AG08395 (cell line): ENCODE measurements around the gene TSACC.
A peak's percentile ranks its signal among the peaks of the same experiment; 100 is the strongest.
"Not testable (repeated sequence)": the region's sequence is repeated elsewhere in the genome, so short reads cannot be mapped to it uniquely, and the experiment has no call there.

ENCODE experiments used
- DNase-seq: peaks from one replicate; pipeline ENCODE4 v3.0.0; 2012; ENCODE audit warnings: mixed read lengths, low spot score

The TSACC gene

DNA sequence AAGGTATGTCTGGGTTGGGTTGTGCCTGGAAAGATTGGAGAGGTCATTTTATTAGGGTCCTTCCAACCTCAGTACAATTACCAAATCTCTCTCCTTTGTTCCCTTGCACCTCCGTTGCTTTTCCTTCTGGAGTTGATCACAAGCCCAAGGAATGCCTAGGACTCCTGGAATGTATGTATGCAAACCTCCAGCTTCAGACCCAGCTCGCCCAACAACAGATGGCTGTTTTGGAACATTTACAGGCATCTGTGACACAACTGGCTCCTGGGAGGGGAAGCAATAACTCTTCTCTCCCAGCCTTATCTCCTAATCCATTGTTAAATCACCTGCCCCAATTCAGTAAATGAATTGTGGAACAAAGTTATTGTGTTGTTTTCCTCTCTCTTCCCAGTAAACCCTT, 8.3 kb downstream of the TSACC start:
- peak; percentile 84 for DNase-seq

DNA sequence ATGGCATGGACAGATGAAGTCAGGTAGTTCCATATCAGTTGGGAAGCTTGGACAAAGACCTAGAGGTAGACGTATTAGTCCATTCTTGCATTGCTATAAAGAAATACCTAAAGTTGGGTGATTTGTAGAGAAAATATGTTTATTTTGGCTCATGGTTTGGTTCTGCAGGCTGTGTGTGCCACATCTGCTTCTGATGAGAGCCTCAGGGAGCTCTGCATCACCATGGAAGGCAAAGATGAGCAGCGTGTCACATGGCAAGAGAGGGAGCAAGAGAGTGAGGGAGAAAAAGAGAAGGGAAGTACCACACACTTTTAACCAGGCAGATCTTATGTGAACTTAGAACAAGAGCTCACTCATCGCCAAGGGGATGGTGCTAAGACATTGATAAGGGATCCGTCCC, 9.0 kb downstream of the TSACC start:
- peak; percentile 71 for DNase-seq

DNA sequence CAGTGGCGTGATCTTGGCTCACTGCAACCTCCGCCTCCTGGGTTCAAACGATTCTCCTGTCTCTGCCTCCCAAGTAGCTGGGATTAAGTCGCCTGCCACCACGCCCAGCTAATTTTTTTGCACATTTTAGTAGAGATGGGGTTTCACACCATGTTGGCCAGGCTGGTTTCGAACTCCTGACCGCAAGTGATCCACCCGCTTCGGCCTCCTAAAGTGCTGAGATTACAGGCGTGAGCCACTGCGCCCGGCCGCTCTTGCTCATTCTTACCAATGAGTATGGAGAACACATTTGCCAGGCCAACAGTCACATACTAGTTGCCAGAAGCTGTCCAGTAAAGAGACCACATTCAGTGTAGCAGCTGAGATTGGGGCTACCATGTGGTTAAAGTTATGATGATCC, 14.2 kb downstream of the TSACC start:
- DNase-seq: not testable (repeated sequence)

DNA sequence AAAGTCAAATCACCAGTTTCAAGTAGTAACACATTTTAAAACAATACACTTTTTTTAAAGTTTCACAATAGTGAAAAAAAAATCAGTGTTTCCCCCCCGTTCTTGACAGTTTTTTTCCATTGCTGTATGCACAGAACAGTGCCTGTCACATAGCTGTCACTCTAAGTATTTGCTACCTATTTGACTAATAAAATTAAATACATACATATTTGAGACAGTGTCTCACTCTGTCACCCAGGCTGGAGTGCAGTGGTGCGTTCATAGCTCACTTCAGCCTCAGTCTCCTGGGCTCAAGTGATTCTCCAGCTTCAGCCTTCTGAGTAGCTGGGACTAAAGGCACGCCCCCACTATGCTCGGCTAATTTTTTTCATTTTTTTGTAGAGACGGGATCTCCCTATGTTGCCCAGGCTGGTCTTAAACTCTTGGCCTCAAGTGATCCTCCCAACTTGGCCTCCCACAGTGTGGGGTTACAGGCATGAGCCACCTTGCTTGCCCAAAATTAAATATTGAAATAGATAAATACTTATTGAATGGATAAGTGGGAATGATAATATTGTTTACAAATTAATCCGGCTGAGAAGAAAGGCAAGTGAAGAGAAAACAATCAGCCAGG, 18.0 kb downstream of the TSACC start:
- no peak for DNase-seq

DNA sequence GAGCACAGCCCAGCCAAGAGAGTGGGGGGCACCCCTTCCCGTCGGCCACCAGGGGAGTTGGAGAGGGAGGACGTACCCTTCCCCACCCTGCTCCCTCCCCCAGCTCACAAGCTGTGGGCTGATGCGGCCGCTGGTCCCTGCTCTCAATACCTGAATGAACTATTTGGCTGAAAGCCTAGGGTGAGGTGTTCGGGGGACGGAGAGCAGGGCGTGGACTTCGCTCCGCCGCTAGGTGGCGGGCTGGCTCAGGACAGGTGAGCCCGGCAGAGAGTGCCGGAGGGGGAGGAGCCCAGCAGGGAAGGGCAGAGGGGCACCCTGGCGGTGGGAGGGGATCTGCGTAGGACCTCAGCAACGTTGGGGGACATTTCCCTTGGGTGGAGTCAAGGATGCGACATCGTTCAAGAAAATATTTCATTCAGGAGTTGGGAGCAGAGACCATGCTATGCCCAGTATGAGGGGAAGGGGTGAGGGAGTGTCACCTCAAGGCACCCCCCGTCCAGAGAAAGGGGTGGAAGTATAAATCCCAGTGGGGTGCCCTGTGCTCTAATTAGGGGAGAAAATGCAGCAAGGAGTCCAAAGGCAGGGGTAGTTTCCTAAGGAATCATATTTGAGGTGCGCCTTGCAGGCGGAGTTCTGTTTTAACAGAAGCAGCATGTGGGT, 18.7 kb downstream of the TSACC start:
- no peak for DNase-seq

DNA sequence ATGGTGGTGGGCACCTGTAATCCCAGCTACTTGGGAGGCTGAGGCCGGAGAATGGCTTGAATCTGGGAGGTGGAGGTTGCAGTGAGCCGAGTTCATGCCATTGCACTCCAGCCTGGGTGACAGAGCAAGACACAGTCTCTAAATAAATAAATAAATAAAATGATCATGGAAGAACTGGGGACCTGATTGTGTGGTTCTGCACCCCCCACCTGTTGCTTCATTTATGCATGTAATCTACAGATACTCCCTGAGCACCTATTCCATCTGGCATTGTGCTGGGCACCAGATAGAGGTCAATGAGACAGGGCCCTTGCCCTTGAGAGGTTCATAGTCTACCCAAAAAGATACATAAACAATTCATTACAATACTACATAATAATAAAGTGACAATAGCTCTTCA, 19.7 kb downstream of the TSACC start:
- no peak for DNase-seq

DNA sequence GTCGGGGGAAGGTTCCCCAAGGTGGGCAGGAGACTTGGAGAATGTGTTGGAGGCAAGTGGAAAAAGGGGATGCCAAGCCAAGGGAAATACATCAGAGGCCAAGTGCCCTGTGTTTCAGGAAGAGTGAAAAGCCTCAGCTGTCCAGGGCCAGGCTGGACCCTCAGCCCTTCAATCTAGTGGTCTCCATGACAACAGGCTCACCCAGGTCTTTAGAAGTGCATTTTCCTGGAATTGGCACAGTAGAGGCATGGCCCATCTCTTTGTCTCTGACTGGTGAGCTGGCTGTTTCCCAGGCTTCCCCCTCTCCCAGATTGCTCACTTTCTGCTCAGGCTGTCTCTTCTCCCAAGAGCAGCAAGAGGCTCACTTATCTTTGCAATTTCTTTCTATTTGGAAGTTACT, 20.3 kb downstream of the TSACC start:
- no peak for DNase-seq

DNA sequence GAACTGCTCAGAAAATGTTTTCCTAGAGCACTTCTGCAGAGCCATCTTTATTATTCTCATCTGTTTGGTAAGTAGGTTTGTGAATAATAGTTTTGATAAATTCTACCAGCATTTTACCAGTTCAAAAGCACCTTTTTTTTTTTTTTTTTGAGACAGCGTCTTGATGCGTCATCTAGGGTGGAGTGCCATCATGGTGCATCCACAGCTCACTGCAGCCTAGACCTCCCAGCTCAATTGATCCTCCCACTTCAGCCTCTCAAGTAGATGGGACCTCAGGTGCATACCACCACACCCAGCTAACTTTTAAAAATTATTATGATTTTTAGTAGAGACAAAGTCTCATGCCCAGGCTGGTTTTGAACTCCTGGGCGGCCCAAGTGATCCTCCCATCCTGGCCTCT, 20.9 kb downstream of the TSACC start:
- DNase-seq: no peak

DNA sequence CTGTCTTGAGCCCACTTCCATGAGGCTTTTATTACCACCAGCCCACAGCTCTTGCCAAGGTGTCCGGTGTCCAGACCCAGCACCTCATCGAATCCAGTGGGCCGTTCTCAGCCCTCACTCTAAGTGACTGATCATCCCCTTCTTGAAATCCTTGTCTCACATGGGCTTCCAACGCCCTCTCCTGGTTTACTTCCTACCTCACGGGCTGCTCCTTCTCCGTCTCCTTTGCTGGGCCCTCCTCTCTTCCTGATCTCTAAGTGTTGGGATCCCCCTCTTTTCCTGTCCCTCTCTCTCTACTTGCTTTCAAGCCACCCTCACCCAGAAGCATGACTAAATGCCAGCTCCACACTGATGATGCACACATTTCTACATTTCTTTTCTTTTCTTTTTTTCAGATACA, 21.6 kb downstream of the TSACC start:
- peak; percentile 63 for DNase-seq

DNA sequence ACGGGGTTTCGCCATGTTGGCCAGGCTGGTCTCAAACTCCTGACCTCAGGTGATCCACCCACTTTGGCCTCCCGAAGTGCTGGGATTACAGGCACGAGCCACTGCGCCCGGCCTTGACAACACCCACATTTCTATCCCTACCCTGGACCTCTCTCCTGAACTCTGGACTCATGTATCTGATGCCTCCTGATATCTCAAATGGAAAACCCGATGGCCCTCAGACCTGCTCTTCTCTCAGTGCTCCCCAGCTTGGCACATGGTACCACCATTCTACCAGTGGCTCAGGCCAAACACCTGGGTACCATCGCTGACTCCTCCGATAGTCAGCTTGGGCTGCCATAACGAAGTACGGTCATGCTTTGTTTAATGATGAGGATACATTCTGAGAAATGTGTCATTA, 22.2 kb downstream of the TSACC start:
- no peak for DNase-seq

DNA sequence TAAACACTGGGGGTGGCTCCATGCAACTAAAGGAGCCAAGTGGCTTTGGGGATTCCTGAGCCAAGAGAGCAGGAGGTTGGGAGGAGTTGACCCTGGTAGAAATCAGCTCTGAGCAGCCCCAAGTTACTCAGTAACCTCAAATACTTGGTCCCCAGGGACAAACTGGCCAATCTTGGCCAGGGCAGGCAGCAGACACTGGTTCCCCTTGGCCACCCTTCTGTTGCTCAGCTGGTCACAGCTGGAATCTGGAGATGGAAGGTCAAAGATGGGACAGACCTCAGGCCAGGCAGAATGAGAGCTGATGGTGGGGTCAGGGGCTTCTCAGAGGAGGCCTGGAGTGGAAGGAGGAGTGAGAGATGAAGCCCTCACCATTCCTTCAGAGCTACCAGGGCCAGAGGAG, 27.4 kb downstream of the TSACC start:
- no peak for DNase-seq

DNA sequence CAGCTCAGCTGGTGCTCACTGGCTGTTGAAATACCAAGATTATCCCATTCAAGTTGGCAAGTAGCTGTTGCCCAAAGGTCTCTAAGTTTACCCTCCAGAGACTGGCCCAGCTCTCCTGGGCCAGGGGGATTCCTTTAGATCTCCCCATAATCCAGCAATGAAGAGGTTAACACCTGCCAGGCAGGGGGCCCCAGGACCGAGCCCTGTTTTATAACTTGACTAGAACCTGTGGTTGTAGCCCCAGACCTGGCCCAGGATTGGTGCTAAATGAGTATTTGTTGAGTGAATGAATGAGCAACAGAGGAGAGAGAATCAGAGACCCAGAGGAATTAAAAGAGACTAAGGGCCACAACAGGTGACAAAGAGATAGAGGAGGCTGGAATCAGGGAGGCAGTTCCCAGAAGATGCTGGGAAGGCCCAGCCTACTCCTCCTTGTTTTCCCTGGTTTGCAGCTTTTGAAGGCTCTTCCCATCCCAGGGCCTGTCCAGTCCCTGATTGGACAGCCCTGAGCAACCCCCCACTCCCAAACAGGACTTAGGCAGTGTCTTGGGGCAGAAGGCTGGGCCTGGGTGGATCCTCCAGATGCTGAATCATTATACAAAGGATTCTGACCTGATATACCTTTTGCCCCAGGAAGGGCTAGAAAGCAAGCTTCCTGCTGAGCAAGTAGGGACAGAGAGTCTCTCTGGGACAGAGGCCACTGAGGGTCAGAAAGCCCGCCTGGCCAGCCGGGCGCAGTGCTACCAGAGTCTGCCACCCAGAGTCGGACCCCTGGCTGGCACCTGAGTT, 28.2 kb downstream of the TSACC start:
- no peak for DNase-seq

DNA sequence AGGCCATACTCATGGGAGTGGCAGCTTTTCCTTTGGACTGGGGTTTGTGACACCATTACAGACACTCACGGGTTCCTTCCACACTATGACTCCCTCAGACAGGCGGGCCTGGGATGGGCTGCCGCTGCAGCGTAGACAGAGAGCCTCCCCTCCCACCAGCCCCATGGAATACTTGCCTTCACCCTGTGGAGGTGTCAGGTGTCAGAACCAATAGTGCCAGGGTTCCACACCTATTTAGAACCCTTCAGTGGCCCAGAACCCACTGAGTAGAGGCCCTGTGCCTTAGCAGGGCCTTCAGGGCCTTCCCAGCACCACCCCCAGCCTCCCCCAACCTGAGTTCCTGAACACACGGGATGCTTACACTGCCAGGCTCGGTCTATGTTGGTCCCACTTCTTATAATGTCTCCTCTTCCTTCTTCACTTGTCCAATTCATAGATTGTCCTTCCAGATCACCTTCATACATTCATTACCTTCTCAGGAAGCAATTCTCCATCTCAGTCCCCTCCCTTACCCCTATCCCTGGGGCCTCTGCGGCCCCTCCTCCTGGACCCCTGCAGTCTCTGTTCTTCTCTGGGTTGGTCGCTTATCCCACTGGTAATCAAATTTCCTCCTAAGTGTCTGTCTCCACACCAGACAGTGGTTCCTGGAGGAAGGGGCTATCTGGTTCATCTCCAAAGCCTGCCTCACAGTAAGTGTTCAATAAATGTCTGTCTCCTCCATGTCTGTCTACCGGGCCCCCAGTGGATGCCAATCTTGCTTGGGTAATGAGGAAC, 29.2 kb downstream of the TSACC start:
- no peak for DNase-seq

DNA sequence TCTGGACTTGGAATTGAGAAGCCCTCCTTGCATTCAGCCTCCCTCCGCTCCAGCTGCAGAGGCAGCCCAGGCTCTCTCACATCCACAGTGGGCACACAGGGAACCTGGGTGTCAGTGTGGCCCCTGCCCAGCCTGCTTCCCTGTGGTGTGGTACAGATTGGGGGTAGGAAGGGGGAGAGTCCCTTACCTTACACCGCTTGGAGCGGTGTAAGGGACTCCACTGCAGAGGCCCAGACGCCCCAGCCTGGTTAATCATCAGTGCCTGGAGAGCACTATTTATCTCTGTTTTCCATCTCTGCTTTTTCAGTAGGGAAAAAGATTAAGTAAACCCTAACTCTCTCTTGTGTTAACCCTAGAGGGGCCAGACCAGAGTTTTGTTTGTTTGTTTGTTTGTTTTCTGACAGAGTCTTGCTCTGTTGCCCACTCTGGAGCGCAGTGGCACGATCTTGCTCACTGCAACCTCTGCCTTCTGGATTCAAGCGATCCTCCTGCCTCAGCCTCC, 29.9 kb downstream of the TSACC start:
- DNase-seq: no peak

DNA sequence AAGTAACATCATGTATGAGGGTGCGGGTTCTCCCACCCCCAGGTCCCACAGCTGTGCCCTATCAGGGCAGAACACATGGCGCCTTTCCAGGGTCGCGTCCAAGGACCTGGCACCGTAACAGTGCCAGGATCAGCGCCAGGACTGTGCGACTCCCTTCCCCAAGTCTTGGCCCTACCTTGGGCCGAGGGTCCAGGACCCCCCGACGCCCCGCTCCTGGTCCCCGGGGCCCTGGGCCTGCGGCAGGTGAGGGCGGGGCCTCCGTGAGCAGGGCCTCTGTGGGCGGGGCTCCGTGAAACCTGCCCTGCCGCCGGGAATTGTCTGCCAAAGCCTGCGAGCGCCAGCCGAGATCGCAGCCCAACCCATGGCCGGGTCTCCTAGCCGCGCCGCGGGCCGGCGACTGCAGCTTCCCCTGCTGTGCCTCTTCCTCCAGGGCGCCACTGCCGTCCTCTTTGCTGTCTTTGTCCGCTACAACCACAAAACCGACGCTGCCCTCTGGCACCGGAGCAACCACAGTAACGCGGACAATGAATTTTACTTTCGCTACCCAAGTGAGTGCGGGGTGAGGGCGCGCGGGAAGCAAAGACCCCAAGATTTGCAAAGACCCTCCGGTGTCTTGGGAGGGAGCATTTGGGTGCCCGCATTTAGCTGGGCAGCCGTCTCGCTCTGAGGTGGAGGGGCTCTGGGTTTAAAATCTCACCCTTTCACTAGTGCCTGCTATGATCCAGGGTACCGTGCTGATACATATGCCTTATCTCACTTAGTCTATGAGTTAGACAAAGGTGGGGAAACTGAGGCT, 30.8 kb downstream of the TSACC start, which contains the start of gene RHBG:
RHBG (plus strand) TSS at position 323 of the 796 bp plus-strand sequence; CDS start at position 362, 39 bp downstream.
- DNase-seq: no peak

DNA sequence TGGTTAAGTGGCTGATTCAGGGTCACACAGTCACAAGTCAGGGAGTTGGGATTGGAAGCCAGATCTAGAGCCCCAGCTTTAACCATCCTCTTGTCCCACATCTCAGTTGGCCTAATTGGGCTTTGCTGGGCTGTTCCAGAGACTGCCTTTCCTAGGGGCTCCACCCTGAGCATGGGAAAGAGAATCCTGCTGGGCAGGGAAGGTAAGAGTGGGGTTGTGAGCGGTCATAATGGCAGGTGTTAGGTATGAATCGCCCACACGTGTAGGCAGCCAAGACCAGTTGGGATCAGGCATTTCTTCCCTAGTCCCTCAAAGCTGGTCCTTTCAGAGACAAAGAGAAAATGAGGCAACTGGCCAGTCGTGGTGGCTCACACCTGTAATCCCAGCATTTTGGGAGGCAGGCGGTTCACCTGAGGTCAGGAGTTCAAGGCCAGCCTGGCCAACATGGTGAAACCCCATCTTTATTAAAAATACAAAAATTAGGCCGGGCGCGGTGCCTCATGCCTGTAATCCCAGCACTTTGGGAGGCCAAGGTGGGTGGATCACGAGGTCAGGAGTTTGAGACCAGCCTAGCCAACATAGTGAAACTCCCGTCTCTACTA, 31.5 kb downstream of the TSACC start:
- not testable (repeated sequence) for DNase-seq

DNA sequence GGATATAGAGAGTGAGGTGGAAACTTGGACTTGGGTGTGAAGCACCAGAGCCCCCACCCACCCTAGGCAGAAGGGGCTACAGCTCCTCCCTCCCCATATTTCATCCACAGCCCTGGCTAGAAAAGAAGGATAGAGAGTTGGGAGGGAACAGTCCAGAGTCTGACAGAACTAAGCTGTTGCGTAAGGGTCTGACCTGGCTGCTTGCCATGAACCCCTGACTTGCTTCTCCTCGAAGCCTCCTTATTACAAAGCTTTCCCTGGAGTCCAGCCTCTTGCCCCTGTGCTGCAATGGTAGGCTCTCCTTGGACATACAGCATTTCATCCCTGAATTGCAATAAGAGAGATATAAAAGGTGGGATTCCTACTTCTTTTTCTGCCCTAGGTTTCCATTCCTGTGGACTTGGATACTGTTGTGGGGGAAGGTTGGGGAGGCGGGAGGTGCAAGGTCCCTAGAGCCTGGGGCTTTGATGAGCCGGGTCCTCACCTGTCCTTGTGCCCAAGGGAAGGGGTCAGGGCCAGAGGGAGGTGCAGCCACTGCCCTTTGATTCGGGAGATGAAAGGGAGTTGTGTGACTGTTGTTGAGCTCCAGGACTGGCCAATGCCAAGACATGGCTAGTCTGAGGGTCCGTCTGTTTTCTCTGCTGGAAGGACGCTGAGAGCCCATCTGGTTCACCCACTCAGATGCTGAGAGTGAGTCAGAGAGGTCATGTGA, 33.4 kb downstream of the TSACC start:
- no peak for DNase-seq

DNA sequence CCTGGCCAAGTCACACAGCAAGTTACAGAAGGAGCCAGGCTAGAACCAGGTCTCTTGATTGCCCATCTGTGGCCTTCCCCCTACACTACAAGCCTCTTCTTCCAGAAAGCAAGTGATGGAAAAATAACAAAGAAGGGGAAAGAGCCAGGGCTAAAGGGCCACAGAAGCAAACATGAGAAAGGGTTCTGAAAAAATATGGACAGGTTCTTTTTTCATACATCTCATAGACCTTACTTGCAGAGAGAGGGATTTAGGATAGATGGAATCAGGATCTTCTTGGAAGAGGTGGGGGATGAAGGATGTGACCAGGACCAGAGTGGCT, 33.9 kb downstream of the TSACC start:
- DNase-seq: peak; percentile 60

DNA sequence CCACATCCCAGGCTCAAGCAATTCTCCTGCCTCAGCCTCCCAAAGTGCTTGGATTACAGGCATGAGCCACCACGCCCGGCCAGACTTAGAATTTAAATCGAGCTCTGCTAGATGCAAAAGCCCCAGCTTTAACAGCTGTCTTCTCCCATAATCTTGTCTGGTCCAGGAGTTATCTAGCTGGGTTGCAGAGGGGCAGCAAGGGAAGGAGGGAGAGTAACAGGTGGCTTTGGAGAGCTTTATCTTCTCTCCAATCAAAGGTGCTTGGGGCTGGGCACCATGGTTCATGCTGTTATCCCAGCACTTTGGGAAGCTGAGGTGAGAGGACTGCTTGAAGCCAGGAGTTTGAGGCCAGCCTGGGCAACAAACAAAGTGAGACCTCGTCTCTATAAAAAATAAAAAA, 34.5 kb downstream of the TSACC start:
- no peak for DNase-seq

DNA sequence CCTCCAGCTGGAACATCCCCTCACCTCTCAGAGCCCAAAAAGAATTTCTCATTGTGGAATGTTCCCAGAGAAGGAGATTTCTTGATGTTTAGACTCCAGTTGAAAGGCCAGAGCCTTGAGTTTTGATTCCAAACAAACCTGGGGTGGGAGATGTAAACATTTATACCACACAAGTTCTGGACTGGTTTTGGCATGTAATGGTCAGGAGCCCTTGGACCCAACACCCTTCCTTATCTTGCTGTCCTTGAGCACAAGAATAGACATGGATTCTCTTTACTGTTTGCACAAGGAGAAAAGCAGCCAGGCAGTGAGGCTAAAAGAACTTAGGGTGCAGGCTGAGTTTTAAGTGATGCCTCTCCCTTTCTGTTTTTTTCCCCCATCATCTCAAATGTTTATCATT, 35.2 kb downstream of the TSACC start:
- DNase-seq: no peak

DNA sequence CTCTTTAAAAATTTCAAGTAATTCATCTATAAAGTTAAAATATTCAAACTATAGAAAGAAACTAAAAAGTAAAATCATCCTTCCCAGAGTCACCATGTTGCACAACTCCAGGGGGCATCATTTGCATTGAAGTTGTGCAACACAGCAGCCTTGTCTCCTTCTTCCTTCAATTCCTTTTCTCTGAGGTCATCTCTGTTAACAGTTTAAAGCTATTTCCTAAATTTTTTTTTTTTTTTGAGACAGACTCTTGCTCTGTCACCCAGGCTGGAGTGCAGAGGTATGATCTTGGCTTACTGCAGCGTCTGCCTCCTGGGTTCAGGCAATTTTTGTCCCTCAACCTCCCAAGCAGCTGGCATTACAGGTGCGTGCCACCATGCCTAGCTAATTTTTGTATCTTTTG, 37.8 kb downstream of the TSACC start:
- DNase-seq: no peak
